Tongue (tissue), 2 donors: ENCODE data around the gene ZNF792. TPM values are rescaled to one million over a fixed set of nuclear protein-coding genes. Genes with fewer than 3 reads are reported as not detected.
"Not testable (repeated sequence)": the region's sequence is repeated elsewhere in the genome, so short reads cannot be mapped to it uniquely, and the experiment has no call there.

Experiments
- DNase-seq: peaks from one replicate; pipeline ENCODE4 v3.0.0-alpha.2; 2015
- total RNA-seq: library from RNA; depleted of rRNA; stranded (reverse); fragments of >200 nt; gene quantifications from one replicate; pipeline ENCODE4 v1.2.3, GENCODE V29; 2014

The ZNF792 gene
- 9.4 TPM for total RNA-seq

DNA sequence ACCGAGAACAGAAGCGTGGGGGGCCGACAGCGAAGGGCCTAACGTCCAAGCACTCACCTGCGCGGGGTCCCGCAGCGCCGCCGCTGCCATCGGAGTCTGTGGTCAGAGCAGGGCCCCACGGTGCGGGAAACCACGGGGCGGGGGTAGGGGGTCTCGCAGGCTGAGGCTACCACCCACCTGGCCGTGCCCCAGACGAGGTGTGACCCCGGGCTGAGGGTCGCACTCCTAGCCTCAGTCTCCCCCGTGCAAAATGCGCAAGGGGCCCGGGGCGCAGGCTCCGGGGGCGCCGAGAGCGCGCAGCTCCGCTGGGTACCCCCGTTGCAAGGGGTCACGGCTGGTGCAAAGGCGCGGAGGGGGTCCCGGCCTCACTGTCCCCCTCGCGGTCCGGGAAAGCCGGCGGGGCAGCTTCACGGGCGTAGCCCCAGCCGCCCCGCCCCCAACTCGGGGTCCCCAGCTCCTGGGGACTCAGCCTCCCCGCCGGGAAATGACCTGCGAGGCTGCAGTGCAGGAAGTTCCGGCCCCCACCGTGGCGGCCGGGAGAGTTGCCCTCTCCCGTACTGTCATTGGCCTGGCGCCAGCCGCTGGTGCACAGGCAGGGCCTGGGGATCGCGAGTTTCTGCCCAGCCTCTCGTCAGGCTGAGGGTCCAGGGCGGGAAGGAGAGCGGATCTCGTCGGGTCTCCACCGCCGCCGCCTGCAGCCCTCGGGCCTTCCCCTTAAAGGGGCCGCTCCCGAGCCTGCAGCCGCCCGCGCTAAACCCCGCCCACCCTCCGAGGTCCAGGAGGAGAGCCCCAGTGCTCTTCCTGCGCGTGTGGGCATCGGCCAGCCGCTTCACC lies at the start of gene ZNF792:
ZNF792 (minus strand) TSS at position 657 of the 834 bp plus-strand sequence; CDS start at position 90, 567 bp downstream.
- peak; percentile 71 for DNase-seq

GRCh38 chr19:35013041-35013819 lies 49.2 kb upstream of the ZNF792 start:
- DNase-seq, result peak; percentile 75

DNA sequence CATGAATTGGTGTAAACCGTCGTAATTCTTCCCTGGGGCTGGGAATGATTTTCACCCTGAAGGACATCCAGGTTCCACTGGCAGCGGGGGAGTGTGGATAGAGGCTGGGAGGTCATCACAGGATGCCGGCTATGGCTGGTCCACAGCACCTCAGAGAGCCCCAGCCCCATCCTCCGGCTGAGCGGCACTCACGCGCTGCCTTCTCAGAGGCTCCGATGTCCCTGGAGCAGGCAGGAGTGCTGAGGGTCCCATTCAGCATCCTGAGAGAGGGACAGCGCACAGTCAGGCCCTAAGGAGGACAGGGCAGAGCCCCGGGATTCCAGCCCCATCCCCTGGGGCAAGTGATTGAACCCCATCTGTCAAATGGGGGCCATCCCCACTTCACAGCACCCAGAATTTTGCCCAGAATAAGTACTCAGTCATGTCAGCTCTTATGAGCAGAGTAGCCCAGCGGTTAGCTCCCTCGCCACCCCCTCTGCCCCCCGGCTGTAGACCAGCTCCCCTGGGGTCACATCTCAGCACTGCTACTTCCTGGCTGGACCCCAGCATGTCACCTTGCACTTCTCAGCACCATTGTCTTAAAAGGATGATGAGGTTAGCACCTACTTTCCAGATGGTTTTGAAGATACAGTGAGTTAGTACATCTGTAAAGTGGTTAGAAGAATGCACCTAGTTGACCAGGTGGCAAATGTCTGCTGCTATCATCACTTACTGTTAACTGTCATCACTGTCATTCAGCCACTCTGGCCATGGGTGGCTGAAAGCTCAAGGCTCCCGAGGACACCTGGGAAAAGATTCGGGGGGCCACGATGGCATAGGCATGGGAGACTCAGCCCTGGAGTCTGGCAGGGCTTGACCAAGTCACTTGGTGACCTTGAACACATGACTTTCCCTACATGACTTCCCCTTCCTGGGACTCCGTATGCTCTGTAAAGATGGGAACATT lies 48.0 kb upstream of the ZNF792 start:
- no peak for DNase-seq

DNA sequence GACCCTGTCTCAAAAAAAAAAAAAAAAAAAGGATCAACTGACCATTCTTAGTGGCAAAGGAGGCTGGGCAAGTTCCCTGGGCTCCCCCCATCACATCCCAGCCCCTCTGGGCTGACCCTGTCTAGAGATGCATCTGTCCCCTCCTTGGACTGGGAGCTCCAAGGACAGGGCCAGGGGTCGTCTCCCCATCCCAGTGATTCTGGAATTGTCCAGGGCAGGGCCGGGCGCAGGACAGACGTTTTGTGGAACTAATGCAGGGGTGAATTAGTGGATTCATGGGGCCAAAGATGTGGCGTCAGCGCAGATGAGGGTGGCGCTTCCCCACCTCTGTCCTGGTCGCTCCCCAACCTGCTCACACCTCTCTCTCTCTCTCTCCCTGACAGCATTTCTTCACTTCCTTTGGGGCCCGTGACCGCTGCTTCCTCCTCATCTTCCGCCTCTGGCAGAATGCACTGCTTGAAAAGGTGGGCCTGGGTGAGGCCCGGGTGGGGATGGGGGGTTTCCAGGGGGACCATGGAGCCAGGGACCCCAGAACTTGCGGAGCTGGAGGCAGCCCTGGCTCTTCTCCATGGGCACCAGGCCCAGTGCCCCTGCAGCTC lies 47.2 kb upstream of the ZNF792 start:
- no peak for DNase-seq

DNA sequence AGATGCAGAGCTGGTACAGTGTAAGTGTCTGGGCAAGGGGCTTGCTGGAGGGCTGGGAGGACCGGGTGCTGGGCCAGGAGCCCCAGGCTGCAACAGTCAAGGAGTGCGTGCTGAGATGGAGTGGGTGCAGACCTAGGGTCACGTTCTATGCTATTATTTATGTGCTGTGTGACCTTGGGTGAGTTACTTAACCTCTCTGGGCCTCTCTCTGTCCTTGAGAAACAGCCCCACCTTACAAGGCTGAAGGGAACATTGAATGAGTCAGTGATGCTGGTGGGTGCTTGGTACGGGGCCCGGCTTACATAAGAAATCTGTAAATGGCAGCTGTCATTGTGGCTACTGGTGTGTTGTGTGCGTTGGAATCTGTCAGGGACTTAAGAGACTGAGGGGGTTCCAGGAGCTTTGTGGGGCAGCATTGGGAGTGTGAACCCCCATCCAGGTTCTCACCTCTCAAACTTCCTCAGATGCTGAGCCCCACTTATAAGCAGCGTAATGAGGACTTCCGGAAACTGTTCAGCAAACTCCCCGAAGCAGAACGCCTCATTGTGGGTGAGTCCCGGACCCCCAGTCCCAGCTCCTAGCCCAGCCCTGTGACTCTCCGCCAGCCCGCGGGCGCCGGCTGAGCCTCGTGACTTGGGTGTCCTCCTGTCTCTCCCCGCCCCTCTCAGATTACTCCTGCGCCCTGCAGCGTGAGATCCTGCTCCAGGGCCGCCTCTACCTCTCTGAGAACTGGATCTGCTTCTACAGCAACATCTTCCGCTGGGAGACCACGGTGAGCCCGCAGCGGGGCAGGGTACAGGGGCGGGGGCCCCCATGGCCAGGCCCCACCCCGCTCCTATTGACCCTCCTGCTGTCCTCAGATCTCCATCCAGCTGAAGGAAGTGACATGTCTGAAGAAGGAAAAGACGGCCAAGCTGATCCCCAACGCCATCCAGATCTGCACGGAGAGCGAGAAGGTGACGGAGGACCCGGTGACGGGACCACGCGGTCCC lies 45.7 kb upstream of the ZNF792 start:
- DNase-seq, result no peak

DNA sequence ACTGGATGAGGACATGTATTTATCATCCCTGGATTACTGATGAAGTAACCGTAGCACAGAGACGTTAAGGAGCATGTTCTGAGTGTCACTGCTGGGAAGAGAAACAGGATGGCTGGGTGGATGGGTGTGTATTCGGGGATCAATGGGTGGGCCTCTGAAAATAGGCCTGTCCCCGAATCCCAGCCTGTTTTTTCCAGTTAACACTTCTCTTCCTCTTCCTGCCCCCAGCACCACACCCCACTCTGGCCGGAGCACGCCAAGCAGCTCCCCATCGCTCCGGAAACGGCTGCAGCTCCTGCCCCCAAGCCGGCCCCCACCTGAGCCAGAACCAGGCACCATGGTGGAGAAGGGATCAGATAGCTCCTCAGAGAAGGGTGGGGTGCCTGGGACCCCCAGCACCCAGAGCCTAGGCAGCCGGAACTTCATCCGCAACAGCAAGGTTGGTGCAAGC lies 44.9 kb upstream of the ZNF792 start:
- DNase-seq, result no peak

DNA sequence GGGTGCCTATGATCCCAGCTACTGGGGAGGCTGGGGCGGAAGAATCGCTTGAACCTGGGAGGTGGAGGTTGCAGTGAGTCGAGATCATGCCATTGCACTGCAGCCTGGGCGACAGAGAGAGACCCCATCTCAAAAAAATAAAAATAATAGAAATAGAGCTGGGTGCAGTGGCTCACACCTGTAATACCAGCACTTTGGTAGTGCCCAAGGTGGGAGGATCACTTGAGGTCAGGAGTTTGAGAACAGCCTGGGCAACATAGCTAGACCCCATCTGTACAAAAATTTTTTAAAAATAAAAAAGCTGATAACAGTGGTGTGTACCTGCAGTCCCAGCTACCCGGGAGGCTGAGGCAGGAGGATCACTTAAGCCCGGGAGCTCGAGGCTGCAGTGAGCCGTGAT lies 43.4 kb upstream of the ZNF792 start:
- DNase-seq, result not testable (repeated sequence)

- no peak for DNase-seq
Observed at GRCh38 chr19:35006999-35007365, 43.0 kb upstream of the ZNF792 start.

DNA sequence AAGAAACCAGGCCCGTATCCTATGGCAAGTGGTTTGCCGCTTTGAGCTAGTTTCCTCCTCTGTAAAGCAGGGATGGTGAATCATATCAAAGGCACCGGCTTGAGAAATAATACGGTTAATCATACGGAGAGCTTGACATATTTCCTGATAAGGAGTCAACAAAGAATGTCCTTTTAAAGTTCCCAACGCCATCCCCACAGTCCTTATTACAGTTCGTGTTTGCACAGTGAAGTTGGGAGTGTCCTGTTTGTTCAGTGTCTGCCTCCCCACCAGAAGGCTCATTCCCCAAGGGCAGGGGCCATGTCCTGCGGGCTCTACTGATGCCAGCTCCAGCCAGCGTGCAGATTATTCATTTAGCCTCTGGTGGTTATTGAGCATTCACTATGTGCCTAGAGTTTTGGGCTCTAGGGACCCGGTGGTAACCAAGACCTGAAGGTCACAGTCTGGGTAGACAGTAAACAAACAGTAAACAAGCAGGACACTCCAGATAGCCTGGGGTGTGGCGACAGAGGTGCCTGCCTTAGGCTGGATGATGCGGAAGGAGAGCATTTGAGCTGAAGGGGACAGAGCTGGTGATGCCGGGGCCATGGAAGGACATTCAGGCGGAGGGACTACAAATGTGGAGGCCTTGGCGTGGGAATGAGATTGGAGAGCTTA lies 42.4 kb upstream of the ZNF792 start:
- no peak for DNase-seq

DNA sequence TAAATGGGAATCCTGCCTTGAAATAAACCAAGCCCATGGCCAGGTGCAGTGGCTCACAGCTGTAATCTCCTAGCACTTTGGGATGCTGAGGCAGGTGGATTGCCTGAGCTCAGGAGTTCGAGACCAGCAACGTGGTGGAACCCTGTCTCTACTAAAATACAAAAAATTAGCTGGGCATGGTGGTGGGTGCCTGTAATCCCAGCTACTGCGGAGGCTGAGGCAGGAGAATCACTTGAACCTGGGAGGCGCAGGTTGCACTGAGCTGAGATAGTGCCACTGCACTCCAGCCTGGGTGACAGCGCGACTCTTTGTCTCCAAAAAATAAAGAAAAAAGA lies 41.9 kb upstream of the ZNF792 start:
- not testable (repeated sequence) for DNase-seq

DNA sequence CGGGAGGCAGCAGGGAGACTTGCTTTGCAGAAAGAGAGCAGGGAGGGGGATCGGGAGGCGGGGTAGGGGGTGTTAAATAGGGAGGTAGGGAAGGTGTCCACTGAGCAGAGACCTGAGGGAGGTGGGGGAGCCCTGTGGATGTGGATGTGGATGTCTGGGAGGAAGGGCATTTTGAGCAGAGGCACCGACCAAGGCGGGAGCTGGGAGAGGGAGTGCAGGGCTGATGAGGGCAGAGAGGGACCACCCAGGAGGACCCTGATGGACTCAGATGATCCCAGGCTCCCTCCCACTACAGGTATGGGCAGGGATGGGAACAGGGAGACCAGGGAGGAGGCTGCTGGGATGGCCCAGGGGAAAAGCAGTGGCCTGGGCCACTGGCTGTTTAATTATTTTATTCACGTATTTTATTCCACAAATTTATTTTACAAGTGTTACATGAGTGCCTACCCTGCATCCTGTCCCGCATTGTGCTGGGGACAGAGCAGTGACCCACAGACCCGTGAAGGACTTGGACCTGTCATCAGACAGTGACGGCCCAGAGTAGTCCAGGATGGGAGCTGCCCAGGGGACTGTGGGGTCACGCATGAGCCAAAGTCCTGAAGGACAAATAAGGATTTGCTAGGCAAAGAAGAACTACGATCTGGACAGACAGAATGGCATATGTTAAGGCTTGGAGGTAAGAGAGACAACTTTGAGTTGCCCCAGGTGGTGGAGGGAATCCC lies 41.4 kb upstream of the ZNF792 start:
- no peak for DNase-seq

GRCh38 chr19:35004517-35005255 lies 40.7 kb upstream of the ZNF792 start:
- no peak for DNase-seq

GRCh38 chr19:35002037-35002535 lies 38.1 kb upstream of the ZNF792 start:
- DNase-seq, result no peak

DNA sequence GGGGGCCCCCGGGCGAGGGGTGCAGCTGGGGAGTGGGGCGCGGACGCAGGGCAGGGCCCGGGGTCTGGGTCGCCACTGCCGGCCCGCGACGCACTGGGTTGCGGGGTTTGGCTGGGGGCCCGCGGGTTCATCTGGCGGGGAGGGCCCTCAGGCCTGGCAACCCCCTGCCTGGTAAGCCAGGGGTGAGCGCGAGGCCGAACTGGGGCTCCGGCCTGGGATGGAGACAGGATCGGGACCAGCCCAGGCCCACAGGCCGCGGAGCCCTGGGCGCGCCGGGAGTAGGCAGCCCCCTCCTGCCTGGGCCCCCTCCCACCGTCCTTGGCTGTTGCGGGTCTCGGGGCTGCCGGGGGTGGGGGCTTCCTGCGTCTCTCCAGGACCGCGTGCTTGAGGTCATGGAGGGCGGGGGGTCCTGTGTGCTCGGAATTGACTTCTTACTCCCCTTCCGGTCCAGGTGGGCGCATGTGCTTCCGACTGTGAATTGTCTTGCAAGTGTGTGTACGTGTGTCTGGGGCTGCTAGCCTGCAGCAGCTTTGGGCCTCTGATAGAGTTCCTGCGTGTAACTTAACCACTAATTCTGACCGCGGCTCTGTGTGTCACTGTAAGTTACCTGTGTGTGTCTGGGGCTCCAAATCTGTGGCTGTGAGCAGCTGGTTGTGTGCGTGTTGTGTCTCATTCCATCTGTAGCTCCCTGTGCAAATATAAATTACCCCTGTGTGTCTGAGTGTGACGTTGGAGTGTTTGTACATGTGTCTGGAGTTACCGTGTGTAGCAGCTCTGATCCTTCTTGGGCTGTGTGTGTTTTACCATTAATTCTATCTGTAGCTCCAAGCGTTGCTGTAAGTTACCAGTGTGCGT lies 36.8 kb upstream of the ZNF792 start:
- DNase-seq, result peak; percentile 66

GRCh38 chr19:35000338-35000646 lies 36.3 kb upstream of the ZNF792 start:
- no peak for DNase-seq

DNA sequence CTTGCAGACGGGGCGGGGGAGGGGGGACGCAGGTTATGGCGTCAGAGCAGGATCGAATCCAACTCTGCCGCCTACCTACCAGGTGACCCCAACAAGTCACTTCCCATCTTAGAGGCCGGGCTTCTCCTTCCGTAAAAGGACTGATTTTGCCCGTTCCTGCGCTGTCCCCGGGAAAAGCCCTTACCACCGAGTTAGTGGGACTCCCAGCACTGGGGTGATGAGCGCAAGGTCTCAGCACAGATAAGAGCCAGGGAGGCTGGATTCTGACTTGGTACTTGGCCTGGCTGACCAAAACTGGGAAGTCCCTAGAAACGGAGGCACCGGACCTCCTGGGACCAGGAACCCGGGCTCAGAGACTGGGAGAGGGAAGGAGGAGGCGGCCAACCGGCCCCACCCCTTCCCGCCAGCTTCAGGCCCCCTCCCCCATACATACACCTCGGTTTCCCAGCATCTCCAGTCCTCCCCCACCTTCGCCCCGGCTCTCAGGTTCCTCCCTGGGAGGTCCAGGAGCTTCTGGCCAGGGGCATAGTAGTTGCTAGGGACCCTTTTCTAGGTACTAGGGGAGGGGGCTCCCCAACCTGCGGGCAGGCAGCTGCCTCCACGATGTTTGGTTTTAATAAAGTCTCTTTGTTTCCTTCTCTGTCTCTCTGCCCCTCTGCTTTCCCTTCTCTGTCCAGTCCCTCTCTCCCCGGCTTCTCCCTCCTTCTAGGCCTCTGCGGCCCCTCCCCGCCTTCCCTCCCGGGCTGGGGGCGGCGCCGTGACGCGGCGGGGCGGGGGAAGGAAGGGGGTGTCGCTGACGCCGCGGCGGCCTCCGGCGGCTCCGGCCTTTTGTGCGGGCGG lies 35.7 kb upstream of the ZNF792 start, which contains the start of gene GRAMD1A:
GRAMD1A (plus strand) TSS at position 826 of the 840 bp plus-strand sequence. CDS start 156 bp downstream, outside the sequence.
- peak; percentile 94 for DNase-seq
